Fibroblast of peridontal ligament (primary cell): Measurements from ENCODE around the gene DENND2A.
"Not testable (repeated sequence)": the region's sequence is repeated elsewhere in the genome, so short reads cannot be mapped to it uniquely, and the experiment has no call there.

Experiments used
- DNase-seq: peaks from one replicate; pipeline ENCODE4 v3.0.0-alpha.2; 2010; ENCODE audit errors: extremely low read depth

DENND2A gene

GRCh38 chr7:140544388-140544826 lies 96.2 kb downstream of the DENND2A start:
- DNase-seq, result no peak

- peak; percentile 54 for DNase-seq
Measured at GRCh38 chr7:140542228-140542603, 98.4 kb downstream of the DENND2A start.

GRCh38 chr7:140541513-140542227 lies 98.9 kb downstream of the DENND2A start:
- peak; percentile 89 for DNase-seq

- DNase-seq, result no peak
Measured at GRCh38 chr7:140541176-140541512, 99.5 kb downstream of the DENND2A start.

GRCh38 chr7:140540136-140540777 lies 100.4 kb downstream of the DENND2A start:
- DNase-seq, result no peak

- DNase-seq, result no peak
Measured at GRCh38 chr7:140539461-140539860, 101.2 kb downstream of the DENND2A start.

GRCh38 chr7:140537750-140538482 lies 102.7 kb downstream of the DENND2A start:
- DNase-seq, result no peak

GRCh38 chr7:140534743-140535142 lies 105.9 kb downstream of the DENND2A start:
- peak; percentile 81 for DNase-seq

GRCh38 chr7:140533394-140533872 lies 107.2 kb downstream of the DENND2A start:
- no peak for DNase-seq

GRCh38 chr7:140529428-140529827 lies 111.2 kb downstream of the DENND2A start:
- not testable (repeated sequence) for DNase-seq

GRCh38 chr7:140526787-140527664 lies 113.6 kb downstream of the DENND2A start:
- DNase-seq, result no peak

- DNase-seq, result no peak
Measured at GRCh38 chr7:140526214-140526613, 114.4 kb downstream of the DENND2A start.

GRCh38 chr7:140525743-140526142 lies 114.9 kb downstream of the DENND2A start:
- DNase-seq, result no peak

- no peak for DNase-seq
Measured at GRCh38 chr7:140521421-140521820, 119.2 kb downstream of the DENND2A start.

- no peak for DNase-seq
Measured at GRCh38 chr7:140519007-140519399, 121.6 kb downstream of the DENND2A start.

- no peak for DNase-seq
Measured at GRCh38 chr7:140518370-140519006, 122.1 kb downstream of the DENND2A start.

GRCh38 chr7:140517546-140518369 lies 122.9 kb downstream of the DENND2A start:
- peak; percentile 92 for DNase-seq

GRCh38 chr7:140512317-140513000 lies 128.2 kb downstream of the DENND2A start:
- no peak for DNase-seq

GRCh38 chr7:140509789-140510188 lies 130.8 kb downstream of the DENND2A start:
- DNase-seq, result no peak

- DNase-seq, result not testable (repeated sequence)
Measured at GRCh38 chr7:140507556-140507955, 133.1 kb downstream of the DENND2A start.
